NCI-H446 treated with DMSO at 0.1 percent for 48 hours (cell line): ENCODE results near the gene PHLPP2.

Experiments
- DNase-seq: peaks from one replicate; lab custom pipeline; 2025; lab: John Stamatoyannopoulos, UW

Gene PHLPP2

GRCh38 chr16:71670537-71670936 lies 54.0 kb downstream of the PHLPP2 start:
- DNase-seq = no peak

- no peak for DNase-seq
Measured at GRCh38 chr16:71669926-71670536, 54.5 kb downstream of the PHLPP2 start.

- DNase-seq = no peak
Measured at GRCh38 chr16:71666928-71667707, 57.4 kb downstream of the PHLPP2 start.

- DNase-seq = no peak
Measured at GRCh38 chr16:71666264-71666663, 58.2 kb downstream of the PHLPP2 start.

GRCh38 chr16:71659471-71659870 lies 65.0 kb downstream of the PHLPP2 start:
- no peak for DNase-seq

GRCh38 chr16:71658771-71659170 lies 65.7 kb downstream of the PHLPP2 start:
- no peak for DNase-seq

- no peak for DNase-seq
Measured at GRCh38 chr16:71649704-71650103, 74.8 kb downstream of the PHLPP2 start.

GRCh38 chr16:71648921-71649320 lies 75.6 kb downstream of the PHLPP2 start:
- DNase-seq = no peak

- DNase-seq = no peak
Measured at GRCh38 chr16:71648162-71648561, 76.3 kb downstream of the PHLPP2 start.

GRCh38 chr16:71647391-71647790 lies 77.1 kb downstream of the PHLPP2 start:
- no peak for DNase-seq

GRCh38 chr16:71645450-71645849 lies 79.1 kb downstream of the PHLPP2 start:
- no peak for DNase-seq

GRCh38 chr16:71637398-71637797 lies 87.1 kb downstream of the PHLPP2 start:
- no peak for DNase-seq

- DNase-seq = no peak
Measured at GRCh38 chr16:71635632-71636031, 88.9 kb downstream of the PHLPP2 start.

- DNase-seq = no peak
Measured at GRCh38 chr16:71631776-71632175, 92.7 kb downstream of the PHLPP2 start.

- no peak for DNase-seq
Measured at GRCh38 chr16:71630808-71631207, 93.7 kb downstream of the PHLPP2 start.

GRCh38 chr16:71629278-71630016 lies 95.1 kb downstream of the PHLPP2 start:
- no peak for DNase-seq

- DNase-seq = no peak
Measured at GRCh38 chr16:71628810-71629209, 95.7 kb downstream of the PHLPP2 start.

- no peak for DNase-seq
Measured at GRCh38 chr16:71627731-71628181, 96.7 kb downstream of the PHLPP2 start.

GRCh38 chr16:71626858-71627213 lies 97.7 kb downstream of the PHLPP2 start:
- DNase-seq = no peak

GRCh38 chr16:71626018-71626857 lies 98.3 kb downstream of the PHLPP2 start, which contains the start of gene MARVELD3:
Gene MARVELD3 (plus strand): TSS chr16:71626184. CDS start chr16:71626230, 46 bp downstream.
- no peak for DNase-seq

- DNase-seq = no peak
Measured at GRCh38 chr16:71625113-71625850, 99.2 kb downstream of the PHLPP2 start.
